Measurements from ENCODE around the gene FOXC1.

Gene FOXC1

GRCh38 chr6:1597121-1597744 is 12.5 kb upstream of the FOXC1 start:
- H3K4me3 ChIP-seq (ENCODE audit: low read depth, low read length), result no peak overlapping the region
- in situ Hi-C loops (cut with HindIII; ENCODE audit: low sequenced_read_pairs), result no loop called here
- no peak for DNase-seq (ENCODE audit: low read depth)
- no peak for TF ChIP-seq CTCF (IDR thresholded peaks at IDR 0.05; ENCODE audit: low read depth, low read length, missing control alignments)

GRCh38 chr6:1597924-1598323 is 11.8 kb upstream of the FOXC1 start:
- no peak for TF ChIP-seq CTCF (IDR thresholded peaks at IDR 0.05; ENCODE audit: low read depth, low read length, missing control alignments)

GRCh38 chr6:1598433-1598832 is 11.3 kb upstream of the FOXC1 start:
- in situ Hi-C loops (cut with HindIII; ENCODE audit: low sequenced_read_pairs), result no loop called here

More at GRCh38 chr6:1597924-1598323, 11.8 kb upstream of the FOXC1 start:
- in situ Hi-C loops (cut with HindIII; ENCODE audit: low sequenced_read_pairs), result no loop called here
- DNase-seq (ENCODE audit: low read depth), result no peak
- H3K4me3 ChIP-seq (ENCODE audit: low read depth, low read length), result no peak overlapping the region

GRCh38 chr6:1598886-1599285 is 10.8 kb upstream of the FOXC1 start:
- DNase-seq (ENCODE audit: low read depth), result no peak
- TF ChIP-seq CTCF (IDR thresholded peaks at IDR 0.05; ENCODE audit: low read depth, low read length, missing control alignments), result no peak
- no peak overlapping the region for H3K4me3 ChIP-seq (ENCODE audit: low read depth, low read length)
- in situ Hi-C loops (cut with HindIII; ENCODE audit: low sequenced_read_pairs), result no loop called here

More at GRCh38 chr6:1598433-1598832, 11.3 kb upstream of the FOXC1 start:
- H3K4me3 ChIP-seq (ENCODE audit: low read depth, low read length), result no peak overlapping the region
- DNase-seq (ENCODE audit: low read depth), result no peak
- no peak for TF ChIP-seq CTCF (IDR thresholded peaks at IDR 0.05; ENCODE audit: low read depth, low read length, missing control alignments)

GRCh38 chr6:1599469-1599868 is 10.2 kb upstream of the FOXC1 start:
- no peak for TF ChIP-seq CTCF (IDR thresholded peaks at IDR 0.05; ENCODE audit: low read depth, low read length, missing control alignments)

GRCh38 chr6:1600063-1600763 is 9.5 kb upstream of the FOXC1 start:
- H3K4me3 ChIP-seq (ENCODE audit: low read depth, low read length), result no peak overlapping the region
- in situ Hi-C loops (cut with HindIII; ENCODE audit: low sequenced_read_pairs), result loop anchor here (5.0 to 10.0 kb wide), 2 partner anchors 502 to 595 kb away; no protein-coding TSS in a partner anchor
- TF ChIP-seq CTCF (IDR thresholded peaks at IDR 0.05; ENCODE audit: low read depth, low read length, missing control alignments), result no peak
- no peak for DNase-seq (ENCODE audit: low read depth)

More at GRCh38 chr6:1599469-1599868, 10.2 kb upstream of the FOXC1 start:
- no peak overlapping the region for H3K4me3 ChIP-seq (ENCODE audit: low read depth, low read length)
- DNase-seq (ENCODE audit: low read depth), result no peak
- in situ Hi-C loops (cut with HindIII; ENCODE audit: low sequenced_read_pairs), result no loop called here

All from astrocyte of the cerebellum (primary cell).